ENCODE data around the gene PRRT1.
A peak's percentile ranks its signal among the peaks of the same experiment; 100 is the strongest.

PRRT1 gene

GRCh38 chr6:32163559-32164258 is 12.0 kb upstream of the PRRT1 start:
- no peak for DNase-seq (ENCODE audit: low read depth)
- H3K4me3 ChIP-seq (ENCODE audit: low read depth, low read length): no peak overlapping the region
- no peak for TF ChIP-seq CTCF (conservative IDR thresholded peaks at IDR 0.05; ENCODE audit: low read depth, low read length)

GRCh38 chr6:32158052-32158451 is 6.3 kb upstream of the PRRT1 start:
- no peak overlapping the region for H3K4me3 ChIP-seq (ENCODE audit: low read depth, low read length)
- DNase-seq (ENCODE audit: low read depth): no peak
- no peak for TF ChIP-seq CTCF (conservative IDR thresholded peaks at IDR 0.05; ENCODE audit: low read depth, low read length)

GRCh38 chr6:32156891-32157290 is 5.2 kb upstream of the PRRT1 start:
- TF ChIP-seq CTCF (conservative IDR thresholded peaks at IDR 0.05; ENCODE audit: low read depth, low read length): no peak
- no peak overlapping the region for H3K4me3 ChIP-seq (ENCODE audit: low read depth, low read length)
- DNase-seq (ENCODE audit: low read depth): no peak

GRCh38 chr6:32154514-32155161 is 2.9 kb upstream of the PRRT1 start:
- DNase-seq (ENCODE audit: low read depth): peak; percentile 77
- H3K4me3 ChIP-seq (ENCODE audit: low read depth, low read length): peak overlapping the region; percentile 96

GRCh38 chr6:32153564-32154513 is 2.1 kb upstream of the PRRT1 start, which contains the start of gene PPT2:
Gene PPT2, plus strand, starts transcription at chr6:32154141. Its CDS starts 454 bp downstream, at chr6:32154595.
- peak within 1 kb of the TSS; percentile 96 for H3K4me3 ChIP-seq (ENCODE audit: low read depth, low read length)
- peak; percentile 98 for DNase-seq (ENCODE audit: low read depth)
- peak; percentile 53 for TF ChIP-seq CTCF (conservative IDR thresholded peaks at IDR 0.05; ENCODE audit: low read depth, low read length)

More at GRCh38 chr6:32154514-32155161, 2.9 kb upstream of the PRRT1 start:
- peak; percentile 73 for TF ChIP-seq CTCF (conservative IDR thresholded peaks at IDR 0.05; ENCODE audit: low read depth, low read length)

GRCh38 chr6:32152769-32153563 is 1.2 kb upstream of the PRRT1 start:
- TF ChIP-seq CTCF (conservative IDR thresholded peaks at IDR 0.05; ENCODE audit: low read depth, low read length): no peak
- H3K4me3 ChIP-seq (ENCODE audit: low read depth, low read length): peak overlapping the region; percentile 96
- peak; percentile 48 for DNase-seq (ENCODE audit: low read depth)

Data from choroid plexus epithelial cell (primary cell).